ENCODE results near the gene CMBL.

Gene CMBL

GRCh38 chr5:10243660-10244240, 64.0 kb downstream of the CMBL start:
- no peak for DNase-seq (ENCODE audit: low spot score)
- ChIA-PET POLR2A (ENCODE audit: low non-redundant PET) (no interaction called here), CTCF (no interaction called here)
- H3K27ac ChIP-seq: no peak overlapping the region
- TF ChIP-seq, protein P1, sequence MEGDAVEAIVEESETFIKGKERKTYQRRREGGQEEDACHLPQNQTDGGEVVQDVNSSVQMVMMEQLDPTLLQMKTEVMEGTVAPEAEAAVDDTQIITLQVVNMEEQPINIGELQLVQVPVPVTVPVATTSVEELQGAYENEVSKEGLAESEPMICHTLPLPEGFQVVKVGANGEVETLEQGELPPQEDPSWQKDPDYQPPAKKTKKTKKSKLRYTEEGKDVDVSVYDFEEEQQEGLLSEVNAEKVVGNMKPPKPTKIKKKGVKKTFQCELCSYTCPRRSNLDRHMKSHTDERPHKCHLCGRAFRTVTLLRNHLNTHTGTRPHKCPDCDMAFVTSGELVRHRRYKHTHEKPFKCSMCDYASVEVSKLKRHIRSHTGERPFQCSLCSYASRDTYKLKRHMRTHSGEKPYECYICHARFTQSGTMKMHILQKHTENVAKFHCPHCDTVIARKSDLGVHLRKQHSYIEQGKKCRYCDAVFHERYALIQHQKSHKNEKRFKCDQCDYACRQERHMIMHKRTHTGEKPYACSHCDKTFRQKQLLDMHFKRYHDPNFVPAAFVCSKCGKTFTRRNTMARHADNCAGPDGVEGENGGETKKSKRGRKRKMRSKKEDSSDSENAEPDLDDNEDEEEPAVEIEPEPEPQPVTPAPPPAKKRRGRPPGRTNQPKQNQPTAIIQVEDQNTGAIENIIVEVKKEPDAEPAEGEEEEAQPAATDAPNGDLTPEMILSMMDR (conservative IDR thresholded peaks at IDR 0.05; ENCODE audit: low read depth): no peak

GRCh38 chr5:10235350-10235749, 72.4 kb downstream of the CMBL start:
- no peak overlapping the region for H3K27ac ChIP-seq
- TF ChIP-seq, protein P1 (conservative IDR thresholded peaks at IDR 0.05; ENCODE audit: low read depth): no peak
- POLR2A ChIA-PET (ENCODE audit: low non-redundant PET): no interaction called here
- no peak for DNase-seq (ENCODE audit: low spot score)
- CTCF ChIA-PET: no interaction called here

GRCh38 chr5:10233505-10233904, 74.2 kb downstream of the CMBL start:
- POLR2A ChIA-PET (ENCODE audit: low non-redundant PET): no interaction called here
- CTCF ChIA-PET: interaction anchor here (0.7 to 0.9 kb wide), 2 partner anchors 1477 to 1736 kb away, joined by 3 to 4 read pairs; no protein-coding TSS in a partner anchor
- no peak for DNase-seq (ENCODE audit: low spot score)
- TF ChIP-seq, protein P1 (conservative IDR thresholded peaks at IDR 0.05; ENCODE audit: low read depth): 0 out of 2 replicates have a peak, but pooled peaks have one; percentile 15
- H3K27ac ChIP-seq: no peak overlapping the region

DNA sequence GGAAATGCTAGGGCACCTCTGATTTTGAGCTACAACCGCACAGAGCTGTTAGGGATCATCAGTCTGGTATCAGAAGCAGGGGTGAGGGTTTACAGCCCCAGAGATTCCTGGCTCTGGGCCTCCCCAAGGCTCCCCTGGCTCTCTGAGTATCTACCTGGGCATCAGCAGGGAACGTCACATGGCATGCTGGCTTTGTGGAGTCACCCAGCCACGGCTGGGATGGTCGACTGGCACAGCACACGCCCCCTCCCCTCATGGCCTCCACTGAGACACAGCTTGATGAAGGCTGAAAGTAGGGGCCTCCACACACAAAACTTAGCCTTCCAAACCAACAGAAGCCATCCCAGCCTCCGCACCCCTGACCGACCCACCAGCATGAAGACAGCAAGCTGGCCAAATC, 74.7 kb downstream of the CMBL start:
- ChIA-PET POLR2A (ENCODE audit: low non-redundant PET) (no interaction called here), CTCF (interaction anchor here (0.9 kb wide), 1 partner anchor 1477 kb away, joined by 3 read pairs; no protein-coding TSS in a partner anchor)
- no peak for DNase-seq (ENCODE audit: low spot score)
- H3K27ac ChIP-seq: no peak overlapping the region
- TF ChIP-seq, protein P1 (conservative IDR thresholded peaks at IDR 0.05; ENCODE audit: low read depth): no peak

GRCh38 chr5:10232386-10232785, 75.3 kb downstream of the CMBL start:
- ChIA-PET POLR2A (ENCODE audit: low non-redundant PET) (no interaction called here), CTCF (no interaction called here)
- no peak overlapping the region for H3K27ac ChIP-seq

GRCh38 chr5:10229306-10230048, 78.2 kb downstream of the CMBL start:
- DNase-seq (ENCODE audit: low spot score): no peak
- ChIA-PET POLR2A (ENCODE audit: low non-redundant PET) (no interaction called here), CTCF (no interaction called here)
- no peak overlapping the region for H3K27ac ChIP-seq
- TF ChIP-seq, protein P1 (conservative IDR thresholded peaks at IDR 0.05; ENCODE audit: low read depth): no peak

More at GRCh38 chr5:10232386-10232785, 75.3 kb downstream of the CMBL start:
- TF ChIP-seq, protein P1 (conservative IDR thresholded peaks at IDR 0.05; ENCODE audit: low read depth): no peak
- no peak for DNase-seq (ENCODE audit: low spot score)

All from RWPE1 (cell line).